Activated B cell treated with CpG ODN at 0.5 μM for 24 hours (primary cell): ENCODE data around the gene SHISA6. TPM values are rescaled to one million over a fixed set of nuclear protein-coding genes. Genes with fewer than 3 reads are reported as not detected.

Experiments used
- ATAC-seq: fragments of 200-7000 bp; cut with Tn5 transposase; one replicate; pipeline ENCODE4 v1.10.0; 2021; ENCODE audit warnings: low read depth, mild to moderate bottlenecking, moderate library complexity
- CTCF ChIA-PET: fragments of 350-600 bp; sonication (Branson Sonifier 250); formaldehyde crosslinking; loops from one replicate; lab custom pipeline; 2021; ENCODE audit warnings: antibody characterized with exemption; lab: Charles Lee
- POLR2A ChIA-PET: fragments of 350-600 bp; sonication (Branson Sonifier 250); formaldehyde crosslinking; loops from one replicate; lab custom pipeline; 2021; ENCODE audit warnings: antibody characterized with exemption; lab: Charles Lee
- DNase-seq: peaks from one replicate; pipeline ENCODE4 v3.0.0; 2022
- H3K27ac Mint-ChIP-seq: one replicate; pipeline ENCODE4 v1.8.0; 2020; ENCODE audit warnings: mixed read lengths
- H3K27me3 Mint-ChIP-seq: one replicate; pipeline ENCODE4 v1.8.0; 2021; ENCODE audit warnings: mixed read lengths
- H3K36me3 Mint-ChIP-seq: one replicate; pipeline ENCODE4 v1.8.0; 2021; ENCODE audit warnings: low read depth, mixed read lengths
- H3K4me1 Mint-ChIP-seq: one replicate; pipeline ENCODE4 v1.8.0; 2021; ENCODE audit warnings: mixed read lengths
- H3K4me3 Mint-ChIP-seq: one replicate; pipeline ENCODE4 v1.8.0; 2020; ENCODE audit warnings: mild to moderate bottlenecking, mixed read lengths
- H3K9me3 Mint-ChIP-seq: one replicate; pipeline ENCODE4 v1.8.0; 2020; ENCODE audit warnings: mixed read lengths
- intact Hi-C: fragments of 100-400 bp; cut with micrococcal nuclease; formaldehyde crosslinking; loops from one replicate; pipeline ENCODE4 v1.15.1; 2024
- total RNA-seq: library from RNA; stranded (reverse); gene quantifications from 2 replicates; pipeline ENCODE4 v1.2.3, GENCODE V29; 2022
- TF ChIP-seq, protein P1 (sequence below): fragments of 200-600 bp; IDR thresholded peaks from one replicate; pipeline ENCODE4 v1.8.0; 2022; ENCODE audit warnings: antibody characterized with exemption, mild to moderate bottlenecking

SHISA6 gene
- not detected in 2 replicates for total RNA-seq

DNA sequence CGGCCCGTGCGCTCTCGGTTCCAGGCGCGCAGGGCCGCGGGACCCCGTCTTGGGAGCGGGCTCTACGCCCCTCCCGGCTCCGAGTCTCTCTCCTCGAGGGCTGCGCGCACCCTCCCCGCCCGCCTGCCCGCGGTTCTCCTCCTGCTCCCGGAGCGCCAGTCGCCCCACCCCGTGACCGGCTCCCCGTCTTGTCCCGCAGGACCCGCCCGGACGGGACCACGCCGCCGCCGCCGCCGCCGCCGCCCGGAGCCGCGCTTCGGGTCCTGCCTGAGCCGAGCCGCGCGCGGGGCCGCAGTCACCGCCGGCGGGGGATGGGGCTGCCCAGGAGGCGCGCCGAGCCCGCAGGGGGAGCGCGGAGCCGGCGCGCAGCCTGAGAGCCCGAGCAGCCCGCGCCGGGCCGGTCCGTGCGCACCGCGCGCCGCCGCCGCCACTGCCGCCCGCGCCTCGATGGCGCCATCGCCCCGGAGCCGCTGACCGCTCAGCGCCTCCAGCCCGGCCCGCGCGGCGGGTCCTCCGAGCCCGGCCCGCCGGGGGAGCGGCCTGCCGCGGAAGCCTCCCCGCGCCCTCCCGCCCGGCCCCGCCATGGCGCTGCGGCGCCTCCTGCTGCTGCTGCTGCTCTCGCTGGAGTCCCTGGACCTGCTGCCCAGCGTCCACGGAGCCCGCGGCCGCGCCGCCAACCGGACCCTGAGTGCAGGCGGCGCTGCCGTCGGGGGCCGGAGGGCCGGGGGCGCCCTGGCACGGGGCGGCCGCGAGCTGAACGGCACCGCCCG lies at the start of gene SHISA6:
Gene SHISA6 (plus strand): TSS at position 373 of the 770 bp plus-strand sequence.
- ATAC-seq (no peak), DNase-seq (no peak)
- H3K4me1 Mint-ChIP-seq: no peaks in the 10 kb centered on the region
- POLR2A ChIA-PET: no interaction called here
- H3K4me3 Mint-ChIP-seq: no peak within 1 kb of the TSS
- no peaks in the 10 kb centered on the region for H3K36me3 Mint-ChIP-seq
- H3K27ac Mint-ChIP-seq: no peak within 1 kb of the TSS
- intact Hi-C loops: no loop called here
- CTCF ChIA-PET: no interaction called here
- TF ChIP-seq, protein P1, sequence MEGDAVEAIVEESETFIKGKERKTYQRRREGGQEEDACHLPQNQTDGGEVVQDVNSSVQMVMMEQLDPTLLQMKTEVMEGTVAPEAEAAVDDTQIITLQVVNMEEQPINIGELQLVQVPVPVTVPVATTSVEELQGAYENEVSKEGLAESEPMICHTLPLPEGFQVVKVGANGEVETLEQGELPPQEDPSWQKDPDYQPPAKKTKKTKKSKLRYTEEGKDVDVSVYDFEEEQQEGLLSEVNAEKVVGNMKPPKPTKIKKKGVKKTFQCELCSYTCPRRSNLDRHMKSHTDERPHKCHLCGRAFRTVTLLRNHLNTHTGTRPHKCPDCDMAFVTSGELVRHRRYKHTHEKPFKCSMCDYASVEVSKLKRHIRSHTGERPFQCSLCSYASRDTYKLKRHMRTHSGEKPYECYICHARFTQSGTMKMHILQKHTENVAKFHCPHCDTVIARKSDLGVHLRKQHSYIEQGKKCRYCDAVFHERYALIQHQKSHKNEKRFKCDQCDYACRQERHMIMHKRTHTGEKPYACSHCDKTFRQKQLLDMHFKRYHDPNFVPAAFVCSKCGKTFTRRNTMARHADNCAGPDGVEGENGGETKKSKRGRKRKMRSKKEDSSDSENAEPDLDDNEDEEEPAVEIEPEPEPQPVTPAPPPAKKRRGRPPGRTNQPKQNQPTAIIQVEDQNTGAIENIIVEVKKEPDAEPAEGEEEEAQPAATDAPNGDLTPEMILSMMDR: no peak
- peaks cover 31% of the 10 kb centered on the region for H3K27me3 Mint-ChIP-seq
- no peaks in the 10 kb centered on the region for H3K9me3 Mint-ChIP-seq

DNA sequence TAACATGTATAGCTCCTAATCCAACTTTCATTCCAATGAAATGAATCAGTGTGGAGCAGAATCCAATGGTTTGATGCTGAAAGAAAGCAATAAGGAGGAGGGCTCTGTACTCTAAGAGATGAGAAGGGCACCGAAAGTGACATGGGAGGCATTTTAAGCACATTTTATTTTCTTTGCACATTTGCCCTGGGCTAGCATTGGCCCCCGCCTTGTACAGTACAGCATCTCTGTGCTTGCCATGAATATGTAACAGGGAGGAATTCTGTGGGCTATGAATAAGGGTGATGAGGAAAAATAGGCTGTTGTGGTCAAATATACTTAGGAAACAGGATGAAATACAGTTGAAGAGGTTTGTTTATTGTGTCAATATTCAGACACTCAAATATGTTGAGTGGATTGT lies 45.2 kb upstream of the SHISA6 start:
- Mint-ChIP-seq H3K4me1 (no peaks in the 10 kb centered on the region), H3K27me3 (no peaks in the 10 kb centered on the region), H3K27ac (no peak overlapping the region), H3K4me3 (no peak overlapping the region), H3K36me3 (no peaks in the 10 kb centered on the region), H3K9me3 (peaks cover 6% of the 10 kb centered on the region)
- intact Hi-C loops: no loop called here
- ChIA-PET CTCF (no interaction called here), POLR2A (no interaction called here)
- DNase-seq (no peak), ATAC-seq (no peak)
- TF ChIP-seq, protein P1: no peak

DNA sequence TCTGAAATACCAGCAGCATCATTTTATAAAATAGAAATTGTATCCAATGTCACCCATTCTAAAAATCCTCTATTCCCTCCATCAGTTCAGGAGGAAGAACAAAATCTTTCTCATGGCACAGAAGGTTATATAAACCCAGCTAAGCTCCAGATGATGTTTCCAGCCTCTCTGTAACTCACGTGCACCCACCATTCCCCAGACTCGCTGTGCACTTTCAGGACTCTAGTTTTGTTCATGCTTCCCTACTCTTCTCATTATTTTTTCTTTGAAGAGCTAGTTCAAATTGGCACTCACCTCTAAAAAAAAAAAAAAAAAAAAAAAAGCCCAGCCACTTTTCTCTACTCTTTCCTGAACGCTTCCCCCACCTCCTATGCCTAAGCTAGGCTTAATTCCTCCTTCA lies 36.0 kb upstream of the SHISA6 start:
- ChIA-PET POLR2A (no interaction called here), CTCF (no interaction called here)
- Mint-ChIP-seq H3K4me1 (no peaks in the 10 kb centered on the region), H3K4me3 (no peak overlapping the region), H3K27ac (no peak overlapping the region), H3K27me3 (no peaks in the 10 kb centered on the region), H3K36me3 (no peaks in the 10 kb centered on the region), H3K9me3 (peaks cover 6% of the 10 kb centered on the region)
- ATAC-seq (no peak), DNase-seq (no peak)
- intact Hi-C loops: no loop called here
- TF ChIP-seq, protein P1: no peak

DNA sequence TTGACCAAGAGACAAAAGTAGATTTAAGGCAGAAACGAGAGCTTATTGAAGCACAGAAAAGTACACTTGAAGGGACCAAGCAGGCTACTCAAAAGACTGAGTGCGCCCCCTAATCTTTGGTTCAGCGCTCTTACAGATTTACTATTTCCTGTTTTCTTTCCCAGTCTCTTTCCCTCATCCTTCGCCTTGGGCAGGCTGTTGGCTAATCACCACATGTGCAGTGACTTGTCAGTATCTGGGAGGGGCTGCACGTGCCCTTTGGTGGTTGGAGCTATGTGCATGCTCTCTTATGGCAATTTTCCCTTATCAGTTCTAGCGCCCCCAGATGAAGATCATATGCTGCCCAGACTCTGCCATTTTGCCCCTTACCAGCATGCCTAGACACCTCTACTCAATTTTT lies 35.4 kb upstream of the SHISA6 start:
- Mint-ChIP-seq H3K4me1 (no peaks in the 10 kb centered on the region), H3K27ac (no peak overlapping the region), H3K36me3 (no peaks in the 10 kb centered on the region), H3K4me3 (no peak overlapping the region), H3K27me3 (no peaks in the 10 kb centered on the region), H3K9me3 (peaks cover 11% of the 10 kb centered on the region)
- DNase-seq: no peak
- CTCF ChIA-PET: no interaction called here
- no peak for ATAC-seq
- intact Hi-C loops: no loop called here
- TF ChIP-seq, protein P1: no peak
- POLR2A ChIA-PET: no interaction called here

DNA sequence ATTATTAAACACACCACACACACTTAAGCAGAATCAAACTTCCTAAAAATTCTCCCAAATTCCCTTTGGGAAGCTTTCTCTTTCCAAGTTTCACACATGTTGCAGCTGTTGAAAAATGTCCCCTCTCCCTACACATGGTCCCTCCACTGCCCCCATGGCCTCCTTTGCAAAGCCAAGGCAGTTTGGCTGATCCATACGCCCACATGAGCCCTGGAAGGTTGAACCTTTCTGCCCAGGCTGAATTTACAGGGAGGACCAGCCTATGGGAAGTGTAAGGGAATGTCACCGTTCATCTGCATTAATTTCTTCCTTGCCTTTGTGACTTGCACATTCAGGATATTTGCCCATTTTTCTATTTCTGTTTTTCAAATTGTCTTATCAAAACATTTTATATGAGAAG lies 31.1 kb upstream of the SHISA6 start:
- ChIA-PET POLR2A (no interaction called here), CTCF (no interaction called here)
- DNase-seq: no peak
- intact Hi-C loops: no loop called here
- no peak overlapping the region for H3K4me3 Mint-ChIP-seq
- TF ChIP-seq, protein P1: no peak
- H3K36me3 Mint-ChIP-seq: no peaks in the 10 kb centered on the region
- H3K9me3 Mint-ChIP-seq: peaks cover 15% of the 10 kb centered on the region
- H3K27ac Mint-ChIP-seq: no peak overlapping the region
- no peaks in the 10 kb centered on the region for H3K27me3 Mint-ChIP-seq
- no peak for ATAC-seq
- H3K4me1 Mint-ChIP-seq: no peaks in the 10 kb centered on the region
